ENCODE data around the gene CD3E. TPM values are rescaled to one million over a fixed set of nuclear protein-coding genes. Genes with fewer than 3 reads are reported as not detected.
A peak's percentile ranks its signal among the peaks of the same experiment; 100 is the strongest.

CD3E gene
- total RNA-seq, 4 donors from 2014 or later = 0.78 to 3.6 (median 0.90) TPM; not detected in 1

GRCh38 chr11:118290923-118291322 lies 13.6 kb upstream of the CD3E start:
- Histone ChIP-seq H3K9me3 (no peaks in the 10 kb centered on the region), H3K4me3 (no peak overlapping the region), H3K27me3 (peaks cover 0 to 4% of the 10 kb centered on the region in 2 donors), H3K27ac (no peak overlapping the region), H3K36me3 (no peaks in the 10 kb centered on the region), H3K4me1 (no peaks in the 10 kb centered on the region)
- peak in 1 of 2 donors; percentile 10 for DNase-seq (ENCODE audit: low spot score in 2 of 2)
- WGBS, 2 donors = 16 to 26% methylated on average over 9 of the region's 9 CpGs
- no peak for TF ChIP-seq POLR2A (IDR thresholded peaks at IDR 0.05)
- TF ChIP-seq CTCF (IDR thresholded peaks at IDR 0.05) = peak in 4 of 5 experiments; percentile 8 to 51 (median 31)
- no peak for TF ChIP-seq EP300 (IDR thresholded peaks at IDR 0.05)

DNA sequence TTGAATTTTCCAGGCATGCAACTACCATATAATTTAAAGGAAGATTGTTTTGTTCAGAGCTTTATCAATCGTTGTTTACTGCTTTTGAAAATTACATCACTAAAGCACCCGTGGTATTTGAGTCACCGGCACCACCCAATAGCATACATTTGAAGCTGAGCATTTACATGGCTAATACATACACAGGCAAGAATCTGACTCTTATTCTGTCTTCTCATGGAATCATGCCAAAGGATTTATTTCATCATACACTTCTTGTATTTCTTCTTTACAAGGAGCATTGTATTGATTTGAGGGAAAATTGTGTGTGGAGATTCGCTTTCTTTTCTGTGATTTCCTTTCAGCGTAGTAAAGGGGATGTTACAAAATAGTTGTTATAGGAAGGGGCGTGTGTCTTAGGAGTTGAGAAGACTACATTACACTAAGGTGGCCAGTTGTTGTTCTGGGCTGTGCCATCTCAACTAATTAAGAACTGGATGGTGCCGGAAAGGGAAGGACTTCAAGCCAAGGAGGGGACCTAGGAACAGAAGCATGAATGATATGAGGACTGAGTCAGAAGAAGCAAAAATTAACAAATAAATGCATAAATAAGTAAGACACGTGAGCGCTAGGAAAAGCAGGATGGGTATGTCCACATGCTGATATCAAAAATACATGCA lies 12.9 kb upstream of the CD3E start:
- WGBS, 2 donors = 59 to 67% methylated on average over 9 of the region's 9 CpGs
- Histone ChIP-seq H3K36me3 (no peaks in the 10 kb centered on the region), H3K27me3 (peaks cover 0 to under 1% of the 10 kb centered on the region in 2 donors), H3K9me3 (no peaks in the 10 kb centered on the region), H3K27ac (no peak overlapping the region), H3K4me3 (no peak overlapping the region), H3K4me1 (no peaks in the 10 kb centered on the region)
- TF ChIP-seq POLR2A (IDR thresholded peaks at IDR 0.05) (no peak), EP300 (IDR thresholded peaks at IDR 0.05) (no peak), CTCF (IDR thresholded peaks at IDR 0.05) (no peak)
- DNase-seq (ENCODE audit: low spot score in 2 of 2) = no peak

- Histone ChIP-seq H3K36me3 (no peaks in the 10 kb centered on the region), H3K9me3 (no peaks in the 10 kb centered on the region), H3K27me3 (no peaks in the 10 kb centered on the region), H3K4me1 (no peaks in the 10 kb centered on the region), H3K27ac (no peak overlapping the region), H3K4me3 (no peak overlapping the region)
- no peak for DNase-seq (ENCODE audit: low spot score in 2 of 2)
- TF ChIP-seq POLR2A (IDR thresholded peaks at IDR 0.05) (no peak), CTCF (IDR thresholded peaks at IDR 0.05) (no peak), EP300 (IDR thresholded peaks at IDR 0.05) (no peak)
- WGBS, 2 donors = 92 to 95% methylated on average over 2 of the region's 2 CpGs
Measured at GRCh38 chr11:118294053-118294452, 10.5 kb upstream of the CD3E start.

GRCh38 chr11:118295199-118295598 lies 9.3 kb upstream of the CD3E start:
- Histone ChIP-seq H3K4me1 (no peaks in the 10 kb centered on the region), H3K4me3 (no peak overlapping the region), H3K9me3 (no peaks in the 10 kb centered on the region), H3K27ac (no peak overlapping the region), H3K27me3 (no peaks in the 10 kb centered on the region), H3K36me3 (no peaks in the 10 kb centered on the region)
- no peak for TF ChIP-seq EP300 (IDR thresholded peaks at IDR 0.05)
- TF ChIP-seq POLR2A (IDR thresholded peaks at IDR 0.05) = no peak
- no peak for TF ChIP-seq CTCF (IDR thresholded peaks at IDR 0.05)
- WGBS, 2 donors = 65 to 66% methylated on average over 5 of the region's 5 CpGs
- no peak for DNase-seq (ENCODE audit: low spot score in 2 of 2)

DNA sequence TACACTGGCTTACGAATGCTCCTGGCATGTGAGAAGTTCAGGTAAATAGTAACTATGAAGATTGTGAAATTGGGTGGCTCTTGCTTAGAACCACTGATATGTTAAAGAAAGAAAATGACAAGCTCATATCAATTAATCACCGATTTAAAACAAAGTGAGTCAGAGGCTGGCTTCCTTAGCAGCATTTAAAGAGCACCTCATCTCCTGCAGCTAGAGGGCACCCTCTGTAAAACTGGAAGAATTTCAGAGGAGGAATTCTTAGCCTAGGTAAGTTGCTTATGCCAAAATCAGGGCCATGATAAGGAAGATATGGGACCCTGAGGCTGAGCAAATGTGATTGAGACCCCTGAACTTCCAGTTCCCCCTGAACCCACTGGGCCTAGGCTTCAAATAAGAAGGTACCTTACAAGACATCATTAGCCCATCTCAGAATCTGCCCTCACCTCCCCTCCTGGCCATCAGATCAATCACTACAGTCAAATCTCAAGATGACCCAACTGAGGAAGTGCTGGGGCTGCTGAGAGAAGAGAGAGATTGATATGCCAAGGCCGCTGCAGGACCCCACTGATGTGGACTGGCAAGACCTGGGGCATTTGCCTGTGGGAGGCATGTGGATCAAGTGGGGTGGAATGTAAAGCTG lies 8.6 kb upstream of the CD3E start:
- no peak for TF ChIP-seq POLR2A (IDR thresholded peaks at IDR 0.05)
- TF ChIP-seq CTCF (IDR thresholded peaks at IDR 0.05) = peak in 2 of 5 experiments; percentile 22 to 38
- no peaks in the 10 kb centered on the region for H3K9me3 ChIP-seq
- no peak for DNase-seq (ENCODE audit: low spot score in 2 of 2)
- H3K27me3 ChIP-seq = no peaks in the 10 kb centered on the region
- no peaks in the 10 kb centered on the region for H3K36me3 ChIP-seq
- H3K27ac ChIP-seq = no peak overlapping the region
- H3K4me3 ChIP-seq = no peak overlapping the region
- no peaks in the 10 kb centered on the region for H3K4me1 ChIP-seq
- 61 to 66% methylated on average over 3 of the region's 3 CpGs for WGBS, 2 donors

All from tibial nerve (tissue), 4 donors.